Fibroblast of lung (primary cell): Measurements from ENCODE around the gene FOLR2.

Experiments
- CTCF ChIP-seq, 2 donors: IDR thresholded peaks in 1 of 2; conservative IDR thresholded peaks in 1 of 2; 1 replicate in 1 of 2; 2 replicates in 1 of 2; pipeline ENCODE4 v1.5.1; 2011 to 2012; ENCODE audit warnings: low read length in 2 of 2, control low read depth in 1 of 2, inconsistent platforms in 1 of 2, low read depth in 1 of 2, mild to moderate bottlenecking in 1 of 2
- EZH2 ChIP-seq: IDR thresholded peaks from 2 replicates; pipeline ENCODE4 v1.5.1; 2012; ENCODE audit warnings: low read length, control low read depth, mild to moderate bottlenecking; ENCODE audit errors: missing control alignments

DNA sequence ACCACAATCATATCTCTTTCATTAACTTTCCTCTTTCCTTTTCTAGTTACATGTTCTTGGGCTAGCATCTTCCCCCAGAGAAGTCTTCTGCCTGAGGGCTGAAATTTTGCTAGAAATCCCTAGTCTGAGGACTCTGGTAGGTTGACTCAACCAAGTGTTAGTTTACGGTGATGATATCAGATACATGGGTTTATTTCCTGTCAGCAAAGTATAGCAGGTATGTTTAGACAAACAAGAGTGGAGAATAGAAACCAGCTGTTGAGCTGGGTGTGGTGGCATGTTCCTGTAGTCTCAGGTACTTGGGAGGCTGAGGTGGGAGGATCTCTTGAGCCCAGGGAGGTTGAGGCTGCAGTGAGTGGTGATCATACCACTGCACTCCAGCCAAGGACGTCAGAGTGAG lies 13.4 kb upstream of the FOLR2 start:
- TF ChIP-seq CTCF (conservative IDR thresholded peaks at IDR 0.05 in 1 of 2, IDR thresholded peaks at IDR 0.05 in 1 of 2; ENCODE audit: low read depth in 1 of 2, low read length in 2 of 2) (no peak), EZH2 (no peak)
